Measurements from ENCODE around the gene PRX. TPM values are rescaled to one million over a fixed set of nuclear protein-coding genes. Genes with fewer than 3 reads are reported as not detected.

The PRX gene
- total and polyA plus RNA-seq, 2 of the 13 experiments (the other 11 are each of a cell fraction or from before 2014, with no cell fraction given): 0.66 TPM

DNA sequence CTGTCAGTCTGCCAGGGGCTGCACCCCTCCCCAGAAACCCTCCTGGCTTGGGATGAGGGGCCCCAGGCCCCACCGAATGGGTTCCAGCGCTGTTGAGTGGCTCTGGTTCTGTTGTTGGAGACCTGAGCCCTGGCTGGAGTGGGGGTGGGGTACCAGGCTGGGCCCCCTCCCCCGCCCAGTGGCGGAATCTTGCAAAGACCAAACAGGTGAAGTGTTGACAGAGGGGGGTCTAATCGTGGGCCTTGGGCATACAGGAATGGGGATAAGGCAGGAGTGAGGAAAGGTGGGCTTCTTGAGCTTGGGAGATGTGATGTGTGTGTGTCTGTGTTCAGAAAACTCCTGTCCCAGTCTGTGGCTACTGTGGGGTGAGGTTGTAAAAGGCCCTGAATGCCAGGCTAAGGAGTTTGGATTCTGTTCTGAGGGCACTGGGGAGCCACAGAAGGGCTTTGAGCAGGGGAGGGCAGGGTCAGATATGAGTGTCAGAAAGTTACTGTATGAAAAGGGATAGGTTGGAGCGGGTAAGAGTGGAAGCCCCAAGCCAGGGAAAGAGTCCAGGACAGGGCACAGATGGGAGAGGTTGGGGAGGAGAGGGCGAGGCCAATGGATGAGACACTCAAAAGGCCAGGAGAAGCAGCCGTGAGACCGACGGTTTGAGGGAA is 23.0 kb downstream of the PRX start, which contains the start of gene HIPK4:
HIPK4 (minus strand) TSS at position 98 of the 659 bp plus-strand sequence. CDS start 279 bp downstream, outside the sequence.
- CTCF ChIA-PET (ENCODE audit: low intra/inter-chr PET ratio, low total read pairs): no interaction called here
- BruUV-seq (replicated peaks): no TSS peak
- Histone ChIP-seq H3K27me3 (ENCODE audit: control insufficient read depth in 1 of 2, insufficient read depth in 2 of 2, low read length in 2 of 2) (peaks cover 5 to 19% of the 10 kb centered on the region in 2 experiments; a peak in 3 of 5 replicates), H4K20me1 (ENCODE audit: insufficient read depth, low read length) (no peaks in the 10 kb centered on the region), H3K9ac (ENCODE audit: insufficient read depth, low read depth, low read length) (no peak within 1 kb of the TSS), H2AFZ (ENCODE audit: low read length) (no peak within 1 kb of the TSS), H3K4me1 (ENCODE audit: insufficient read depth, low read length) (no peaks in the 10 kb centered on the region), H3K4me3 (replicated peaks in 1 of 3; ENCODE audit: insufficient read depth in 1 of 3, low read depth in 2 of 3, low read length in 3 of 3) (no peak within 1 kb of the TSS), H3K27ac (ENCODE audit: extremely low read length, insufficient read depth, low read length) (no peak within 1 kb of the TSS), H3K9me3 (ENCODE audit: low read length) (no peaks in the 10 kb centered on the region), H3K79me2 (ENCODE audit: insufficient read depth, low read length) (no peaks in the 10 kb centered on the region), H3K4me2 (ENCODE audit: low read depth, low read length) (no peak within 1 kb of the TSS), H3K36me3 (replicated peaks in 1 of 2; ENCODE audit: control insufficient read depth in 1 of 2, insufficient read depth in 2 of 2, low read length in 2 of 2) (no peaks in the 10 kb centered on the region)
- FAIRE-seq: no peak
- POLR2A ChIA-PET: no interaction called here
- in situ Hi-C loops (cut with HindIII; ENCODE audit: extremely low pct_ligation_motif_present, low pct_unique_long_range_greater_than_20kb): no loop called here
- 49% methylated on average over 8 of the region's 10 CpGs for WGBS (ENCODE audit: low lambda C conversion rate)
- no peak for DNase-seq (ENCODE audit: low spot score)
- intact Hi-C loops (cut with micrococcal nuclease; ENCODE audit: unreplicated experiment): loop anchor here (5.0 kb wide), 1 partner anchor 83 kb away; no protein-coding TSS in a partner anchor
- ATAC-seq: no peak
- no peak for TF ChIP-seq ZNF317 (CRISPR knock-in tag; IDR thresholded peaks at IDR 0.05)
- TF ChIP-seq NAIF1 (CRISPR knock-in tag; IDR thresholded peaks at IDR 0.05; ENCODE audit: borderline replicate concordance): no peak
- no peak for TF ChIP-seq ZNF460 (CRISPR knock-in tag; IDR thresholded peaks at IDR 0.05; ENCODE audit: borderline replicate concordance)
- TF ChIP-seq ZNF776 (CRISPR knock-in tag; IDR thresholded peaks at IDR 0.05): no peak
- TF ChIP-seq, protein P1, sequence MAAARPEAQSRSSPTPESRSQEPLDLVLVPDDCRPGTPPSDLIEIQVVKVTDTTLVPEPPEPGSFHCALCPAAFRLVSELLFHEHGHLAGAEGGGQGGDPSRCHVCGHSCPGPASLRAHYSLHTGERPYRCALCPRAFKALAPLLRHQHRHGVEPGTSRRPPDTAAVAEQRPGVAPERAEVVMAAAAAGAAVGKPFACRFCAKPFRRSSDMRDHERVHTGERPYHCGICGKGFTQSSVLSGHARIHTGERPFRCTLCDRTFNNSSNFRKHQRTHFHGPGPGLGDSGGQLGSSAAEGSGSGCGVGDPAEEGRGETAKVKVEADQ (CRISPR knock-in tag; IDR thresholded peaks at IDR 0.05; ENCODE audit: borderline replicate concordance): no peak
- TF ChIP-seq ZNF629 (CRISPR knock-in tag; conservative IDR thresholded peaks at IDR 0.05): no peak
- TF ChIP-seq PPARG (CRISPR knock-in tag; conservative IDR thresholded peaks at IDR 0.05): no peak
- no peak for TF ChIP-seq ZNF574 (CRISPR knock-in tag; IDR thresholded peaks at IDR 0.05)
- TF ChIP-seq MXI1 (IDR thresholded peaks at IDR 0.05; ENCODE audit: borderline replicate concordance, low read depth, low read length): no peak
- no peak for TF ChIP-seq ARHGAP35 (CRISPR knock-in tag; IDR thresholded peaks at IDR 0.05; ENCODE audit: borderline replicate concordance)
- TF ChIP-seq ATF4 (CRISPR knock-in tag; IDR thresholded peaks at IDR 0.05): no peak
- TF ChIP-seq YY1 (IDR thresholded peaks at IDR 0.05; ENCODE audit: insufficient read depth, insufficient replicate concordance, low read depth, low read length): no peak
- TF ChIP-seq, protein P2, sequence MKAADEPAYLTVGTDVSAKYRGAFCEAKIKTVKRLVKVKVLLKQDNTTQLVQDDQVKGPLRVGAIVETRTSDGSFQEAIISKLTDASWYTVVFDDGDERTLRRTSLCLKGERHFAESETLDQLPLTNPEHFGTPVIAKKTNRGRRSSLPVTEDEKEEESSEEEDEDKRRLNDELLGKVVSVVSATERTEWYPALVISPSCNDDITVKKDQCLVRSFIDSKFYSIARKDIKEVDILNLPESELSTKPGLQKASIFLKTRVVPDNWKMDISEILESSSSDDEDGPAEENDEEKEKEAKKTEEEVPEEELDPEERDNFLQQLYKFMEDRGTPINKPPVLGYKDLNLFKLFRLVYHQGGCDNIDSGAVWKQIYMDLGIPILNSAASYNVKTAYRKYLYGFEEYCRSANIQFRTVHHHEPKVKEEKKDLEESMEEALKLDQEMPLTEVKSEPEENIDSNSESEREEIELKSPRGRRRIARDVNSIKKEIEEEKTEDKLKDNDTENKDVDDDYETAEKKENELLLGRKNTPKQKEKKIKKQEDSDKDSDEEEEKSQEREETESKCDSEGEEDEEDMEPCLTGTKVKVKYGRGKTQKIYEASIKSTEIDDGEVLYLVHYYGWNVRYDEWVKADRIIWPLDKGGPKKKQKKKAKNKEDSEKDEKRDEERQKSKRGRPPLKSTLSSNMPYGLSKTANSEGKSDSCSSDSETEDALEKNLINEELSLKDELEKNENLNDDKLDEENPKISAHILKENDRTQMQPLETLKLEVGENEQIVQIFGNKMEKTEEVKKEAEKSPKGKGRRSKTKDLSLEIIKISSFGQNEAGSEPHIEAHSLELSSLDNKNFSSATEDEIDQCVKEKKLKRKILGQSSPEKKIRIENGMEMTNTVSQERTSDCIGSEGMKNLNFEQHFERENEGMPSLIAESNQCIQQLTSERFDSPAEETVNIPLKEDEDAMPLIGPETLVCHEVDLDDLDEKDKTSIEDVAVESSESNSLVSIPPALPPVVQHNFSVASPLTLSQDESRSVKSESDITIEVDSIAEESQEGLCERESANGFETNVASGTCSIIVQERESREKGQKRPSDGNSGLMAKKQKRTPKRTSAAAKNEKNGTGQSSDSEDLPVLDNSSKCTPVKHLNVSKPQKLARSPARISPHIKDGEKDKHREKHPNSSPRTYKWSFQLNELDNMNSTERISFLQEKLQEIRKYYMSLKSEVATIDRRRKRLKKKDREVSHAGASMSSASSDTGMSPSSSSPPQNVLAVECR (CRISPR knock-in tag; IDR thresholded peaks at IDR 0.05; ENCODE audit: borderline replicate concordance): no peak
- no peak for TF ChIP-seq HOXD1 (CRISPR knock-in tag; IDR thresholded peaks at IDR 0.05)
- TF ChIP-seq ZNF12 (CRISPR knock-in tag; IDR thresholded peaks at IDR 0.05): no peak

Data from HepG2 (cell line).